Keratinocyte (primary cell): ENCODE results near the gene CARD16.
"Not testable (repeated sequence)": the region's sequence is repeated elsewhere in the genome, so short reads cannot be mapped to it uniquely, and the experiment has no call there.

Source experiments
- EZH2 ChIP-seq: IDR thresholded peaks from one replicate; pipeline ENCODE4 v1.6.1; 2012; ENCODE audit warnings: inconsistent platforms, mild to moderate bottlenecking, low read length, moderate library complexity
- TF ChIP-seq, protein P1 (sequence below), 3 experiments: IDR thresholded peaks in 1 of 3; conservative IDR thresholded peaks in 1 of 3; optimal IDR thresholded peaks in 1 of 3; 2 replicates in 2 of 3; 3 replicates in 1 of 3; pipeline versions ENCODE3 to v1.5.1; 2011; ENCODE audit warnings: low read length in 3 of 3, mild to moderate bottlenecking in 3 of 3, moderate library complexity in 2 of 3, control low read depth in 1 of 3, inconsistent platforms in 1 of 3; ENCODE audit not compliant: insufficient read depth in 2 of 3; ENCODE audit errors: extremely low read depth in 1 of 3

- TF ChIP-seq, protein P1, sequence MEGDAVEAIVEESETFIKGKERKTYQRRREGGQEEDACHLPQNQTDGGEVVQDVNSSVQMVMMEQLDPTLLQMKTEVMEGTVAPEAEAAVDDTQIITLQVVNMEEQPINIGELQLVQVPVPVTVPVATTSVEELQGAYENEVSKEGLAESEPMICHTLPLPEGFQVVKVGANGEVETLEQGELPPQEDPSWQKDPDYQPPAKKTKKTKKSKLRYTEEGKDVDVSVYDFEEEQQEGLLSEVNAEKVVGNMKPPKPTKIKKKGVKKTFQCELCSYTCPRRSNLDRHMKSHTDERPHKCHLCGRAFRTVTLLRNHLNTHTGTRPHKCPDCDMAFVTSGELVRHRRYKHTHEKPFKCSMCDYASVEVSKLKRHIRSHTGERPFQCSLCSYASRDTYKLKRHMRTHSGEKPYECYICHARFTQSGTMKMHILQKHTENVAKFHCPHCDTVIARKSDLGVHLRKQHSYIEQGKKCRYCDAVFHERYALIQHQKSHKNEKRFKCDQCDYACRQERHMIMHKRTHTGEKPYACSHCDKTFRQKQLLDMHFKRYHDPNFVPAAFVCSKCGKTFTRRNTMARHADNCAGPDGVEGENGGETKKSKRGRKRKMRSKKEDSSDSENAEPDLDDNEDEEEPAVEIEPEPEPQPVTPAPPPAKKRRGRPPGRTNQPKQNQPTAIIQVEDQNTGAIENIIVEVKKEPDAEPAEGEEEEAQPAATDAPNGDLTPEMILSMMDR (optimal IDR thresholded peaks at IDR 0.05 in 1 of 3, IDR thresholded peaks at IDR 0.05 in 1 of 3, conservative IDR thresholded peaks at IDR 0.05 in 1 of 3; ENCODE audit: extremely low read depth in 1 of 3, insufficient read depth in 2 of 3, low read length in 3 of 3) = not testable (repeated sequence)
- not testable (repeated sequence) for TF ChIP-seq EZH2
These were observed 32.1 kb upstream of the CARD16 start for GRCh38 chr11:105077141-105077790.
